SK-N-SH (cell line): ENCODE results near the gene EHMT2. TPM values are rescaled to one million over a fixed set of nuclear protein-coding genes. Genes with fewer than 3 reads are reported as not detected.
A peak's percentile ranks its signal among the peaks of the same experiment; 100 is the strongest.

Source experiments
- CTCF ChIA-PET: fragments of 300-600, 350-600 bp; formaldehyde crosslinking; extraction: SDS; loops from one replicate; lab custom pipeline; 2021; lab: Yijun Ruan, JAX
- POLR2A ChIA-PET: fragments of 350-600 bp; sonication (Branson Sonifier 250); formaldehyde crosslinking; extraction: SDS; loops from one replicate; lab custom pipeline; 2020; ENCODE audit warnings: antibody characterized with exemption, inconsistent platforms; lab: Yijun Ruan, JAX
- DNase-seq: peaks from one replicate; pipeline ENCODE4 v3.0.0; 2012
- H2AFZ ChIP-seq: fragments of 200-600 bp; sonication (generic); 2 replicates; pipeline ENCODE4 v1.8.1; 2016; ENCODE audit warnings: antibody characterized with exemption, mild to moderate bottlenecking, low read depth
- H3F3A ChIP-seq: fragments of 200-600 bp; sonication (generic); replicated peaks from 2 replicates; pipeline ENCODE3; 2016; ENCODE audit warnings: antibody characterized with exemption, mild to moderate bottlenecking; ENCODE audit not compliant: insufficient read depth
- H3K27ac ChIP-seq, 2 experiments: fragments of 200-500 bp in 1 of 2; fragments of 200-600 bp in 1 of 2; sonication (Bioruptor generic) in 1 of 2; sonication (generic), shearing (Covaris generic) in 1 of 2; 2 replicates each; pipeline versions ENCODE4 v1.5.1 to v1.6.1; 2014 to 2016; ENCODE audit warnings: low read depth in 2 of 2, inconsistent platforms in 1 of 2, low read length in 1 of 2, mild to moderate bottlenecking in 1 of 2, mixed read lengths in 1 of 2
- H3K27me3 ChIP-seq: fragments of 200-600 bp; sonication (generic), shearing (Covaris generic); 2 replicates; pipeline ENCODE4 v1.6.1; 2016; ENCODE audit warnings: mixed run types; ENCODE audit not compliant: insufficient read depth
- H3K36me3 ChIP-seq, 2 experiments: fragments of 200-500 bp in 1 of 2; fragments of 200-600 bp in 1 of 2; sonication (Bioruptor generic) in 1 of 2; sonication (generic) in 1 of 2; replicated peaks in 1 of 2; 2 replicates each; pipeline versions ENCODE3 to v1.5.1; 2014 to 2016; ENCODE audit warnings: low read length in 1 of 2, mild to moderate bottlenecking in 1 of 2; ENCODE audit not compliant: insufficient read depth in 2 of 2, control insufficient read depth in 1 of 2
- H3K4me1 ChIP-seq, 2 experiments: fragments of 200-500 bp in 1 of 2; fragments of 200-600 bp in 1 of 2; sonication (Bioruptor generic) in 1 of 2; sonication (generic), shearing (Covaris generic) in 1 of 2; 2 replicates each; pipeline versions ENCODE4 v1.5.1 to v1.6.1; 2014 to 2016; ENCODE audit warnings: low read depth in 1 of 2, low read length in 1 of 2, mixed run types in 1 of 2; ENCODE audit not compliant: insufficient read depth in 2 of 2, control insufficient read depth in 1 of 2
- H3K4me2 ChIP-seq: fragments of 200-600 bp; sonication (generic), shearing (Covaris generic); 2 replicates; pipeline ENCODE4 v1.6.1; 2017; ENCODE audit warnings: mixed run types
- H3K4me3 ChIP-seq, 2 experiments: fragments of 200-500 bp in 1 of 2; fragments of 200-600 bp in 1 of 2; sonication (Bioruptor generic) in 1 of 2; sonication (generic), shearing (Covaris generic) in 1 of 2; 2 replicates each; pipeline versions ENCODE4 v1.5.1 to v1.8.1; 2014 to 2016; ENCODE audit warnings: low read depth in 2 of 2, inconsistent platforms in 1 of 2, low read length in 1 of 2, mild to moderate bottlenecking in 1 of 2, mixed read lengths in 1 of 2, moderate library complexity in 1 of 2
- H3K79me2 ChIP-seq: fragments of 200-600 bp; sonication (generic); 2 replicates; pipeline ENCODE4 v1.8.1; 2017; ENCODE audit warnings: mild to moderate bottlenecking; ENCODE audit not compliant: insufficient read depth
- H3K9ac ChIP-seq: fragments of 200-600 bp; sonication (generic); 2 replicates; pipeline ENCODE4 v1.6.1; 2017; ENCODE audit warnings: mixed run types
- H3K9me2 ChIP-seq: fragments of 200-600 bp; sonication (generic); 2 replicates; pipeline ENCODE4 v1.6.1; 2017; ENCODE audit warnings: mixed run types
- H3K9me3 ChIP-seq: fragments of 200-600 bp; sonication (generic); 2 replicates; pipeline ENCODE4 v1.6.1; 2017; ENCODE audit warnings: mixed run types, mild to moderate bottlenecking, moderate library complexity
- H4K20me1 ChIP-seq: fragments of 200-600 bp; sonication (generic); 2 replicates; pipeline ENCODE4 v1.6.1; 2017; ENCODE audit warnings: mild to moderate bottlenecking, mixed run types; ENCODE audit not compliant: insufficient read depth
- CHD2 ChIP-seq: fragments of 150-350 bp; IDR thresholded peaks from 2 replicates; pipeline ENCODE4 v1.6.1; 2018; ENCODE audit warnings: low read length; ENCODE audit not compliant: partially characterized antibody
- CTCF ChIP-seq: fragments of 200-600 bp; sonication (generic); IDR thresholded peaks from 2 replicates; pipeline ENCODE4 v1.6.1; 2017; ENCODE audit warnings: antibody characterized with exemption, mild to moderate bottlenecking, moderate library complexity
- ELF1 ChIP-seq: IDR thresholded peaks from 2 replicates; pipeline ENCODE4 v1.4.0; 2012
- FOSL2 ChIP-seq: IDR thresholded peaks from 2 replicates; pipeline ENCODE4 v1.4.0; 2012; ENCODE audit warnings: low read depth, mild to moderate bottlenecking, moderate library complexity, borderline replicate concordance
- FOXJ3 ChIP-seq: sonication (generic); formaldehyde crosslinking; IDR thresholded peaks from 2 replicates; pipeline ENCODE4 v1.5.1; 2020; ENCODE audit warnings: mild to moderate bottlenecking, missing genetic modification reagents
- GABPA ChIP-seq: IDR thresholded peaks from 2 replicates; pipeline ENCODE4 v1.4.0; 2012; ENCODE audit warnings: low read depth, mild to moderate bottlenecking
- GATA2 ChIP-seq: sonication (generic); formaldehyde crosslinking; IDR thresholded peaks from 2 replicates; pipeline ENCODE4 v1.5.0; 2020; ENCODE audit warnings: mild to moderate bottlenecking, missing genetic modification reagents
- JUND ChIP-seq: IDR thresholded peaks from 2 replicates; pipeline ENCODE4 v1.4.0; 2012
- MAX ChIP-seq: IDR thresholded peaks from 2 replicates; pipeline ENCODE4 v1.4.0; 2012; ENCODE audit warnings: low read depth
- NFIC ChIP-seq: IDR thresholded peaks from 2 replicates; pipeline ENCODE4 v1.4.0; 2012; ENCODE audit warnings: borderline replicate concordance
- NRF1 ChIP-seq: IDR thresholded peaks from 2 replicates; pipeline ENCODE4 v1.6.1; 2012; ENCODE audit warnings: low read depth, mild to moderate bottlenecking, low read length
- RAD21 ChIP-seq: IDR thresholded peaks from 2 replicates; pipeline ENCODE4 v1.6.1; 2012; ENCODE audit warnings: mild to moderate bottlenecking, low read length
- RCOR1 ChIP-seq: fragments of 150-350 bp; IDR thresholded peaks from 2 replicates; pipeline ENCODE4 v1.6.1; 2017; ENCODE audit warnings: antibody characterized with exemption, low read length
- REST ChIP-seq: IDR thresholded peaks from 2 replicates; pipeline ENCODE4 v1.6.1; 2012; ENCODE audit warnings: mild to moderate bottlenecking, low read depth, low read length, moderate library complexity
- RFX5 ChIP-seq: IDR thresholded peaks from 2 replicates; pipeline ENCODE4 v1.6.1; 2012; ENCODE audit warnings: mild to moderate bottlenecking, improper control_type of control experiment, low read length
- SIN3A ChIP-seq: IDR thresholded peaks from 2 replicates; pipeline ENCODE4 v1.6.1; 2012; ENCODE audit warnings: low read depth, mild to moderate bottlenecking, low read length, moderate library complexity, borderline replicate concordance
- SMC3 ChIP-seq: IDR thresholded peaks from 2 replicates; pipeline ENCODE4 v1.6.1; 2012; ENCODE audit warnings: low read depth, low read length, improper control_type of control experiment
- TAF1 ChIP-seq: IDR thresholded peaks from 2 replicates; pipeline ENCODE4 v1.6.1; 2012; ENCODE audit warnings: low read depth, mild to moderate bottlenecking, low read length, moderate library complexity, borderline replicate concordance
- TEAD4 ChIP-seq: IDR thresholded peaks from 2 replicates; pipeline ENCODE4 v1.4.0; 2012; ENCODE audit warnings: mild to moderate bottlenecking, borderline replicate concordance; ENCODE audit not compliant: insufficient read depth
- USF1 ChIP-seq: IDR thresholded peaks from 2 replicates; pipeline ENCODE4 v1.4.0; 2012; ENCODE audit warnings: low read depth, borderline replicate concordance
- USF2 ChIP-seq: fragments of 150-350 bp; IDR thresholded peaks from 2 replicates; pipeline ENCODE4 v1.6.1; 2017; ENCODE audit warnings: antibody characterized with exemption, low read length, low read depth, borderline replicate concordance
- YY1 ChIP-seq: IDR thresholded peaks from 2 replicates; pipeline ENCODE4 v1.4.0; 2012; ENCODE audit warnings: low read depth, mild to moderate bottlenecking
- ZBTB33 ChIP-seq: IDR thresholded peaks from 2 replicates; pipeline ENCODE4 v1.4.0; 2012; ENCODE audit warnings: low read depth, borderline replicate concordance
- WGBS: methylation state at CpG from one replicate; pipeline ENCODE4 v1.1.6; 2017; ENCODE audit warnings: low lambda C conversion rate; 5-methylcytosine and 5-hydroxymethylcytosine counted together
- polyA plus RNA-seq, 3 experiments: library from polyadenylated mRNA; depleted of rRNA; stranded (reverse); fragments of >200 nt; gene quantifications; 2 replicates each; pipeline ENCODE4 v1.2.3, GENCODE V29; 2012

EHMT2 gene
- polyA plus RNA-seq, 1 of the 3 experiments (the other 2 are of a cell fraction), result 72.0 TPM

GRCh38 chr6:31901953-31902643 lies 4.6 kb upstream of the EHMT2 start, which contains the start of gene ZBTB12:
Gene ZBTB12 (minus strand): TSS chr6:31902086. CDS start chr6:31901305, 781 bp downstream.
- Histone ChIP-seq H3K36me3 (no peaks in the 10 kb centered on the region), H3K27me3 (no peaks in the 10 kb centered on the region), H3K9me3 (no peaks in the 10 kb centered on the region), H4K20me1 (no peaks in the 10 kb centered on the region), H3K27ac (peak within 1 kb of the TSS; percentile 44 to 92; a peak in 3 of 4 replicates), H3K79me2 (peaks cover 15% of the 10 kb centered on the region; the same call in 1 of the 2 replicates), H3K4me3 (peak within 1 kb of the TSS; percentile 60 to 67), H2AFZ (peak within 1 kb of the TSS; percentile 54; the same call in 1 of the 2 replicates), H3F3A (peaks cover 9% of the 10 kb centered on the region), H3K4me2 (peak within 1 kb of the TSS; percentile 86), H3K4me1 (peaks cover 5 to 33% of the 10 kb centered on the region in 2 experiments), H3K9ac (peak within 1 kb of the TSS; percentile 62), H3K9me2 (no peaks in the 10 kb centered on the region)
- ChIA-PET CTCF (interaction anchor here (0.6 to 1.4 kb wide), 6 partner anchors 13 to 104 kb away, joined by 3 to 4 read pairs (median 3); no protein-coding TSS in a partner anchor), POLR2A (interaction anchor here (0.6 to 1.4 kb wide), 8 partner anchors 9 to 1212 kb away, joined by 3 to 4 read pairs (median 3); partner anchors contain the start of gene DXO)
- DNase-seq, result peak; percentile 99
- WGBS, result under 1% methylated on average over 21 of the region's 77 CpGs
- TF ChIP-seq RAD21 (peak; percentile 67), SIN3A (no peak), GATA2 (CRISPR knock-in tag) (no peak), USF1 (no peak), ZBTB33 (no peak), FOXJ3 (CRISPR knock-in tag) (no peak), USF2 (no peak), FOSL2 (no peak), MAX (peak; percentile 64), SMC3 (no peak), RCOR1 (peak; percentile 34; the same call in 1 of the 2 replicates), GABPA (no peak; the same call in none of the 2 replicates), CTCF (0 out of 2 replicates have a peak, but pooled peaks have one; percentile 7), YY1 (no peak), CHD2 (peak; percentile 60), NFIC (0 out of 2 replicates have a peak, but pooled peaks have one; percentile 5), RFX5 (no peak), TAF1 (peak; percentile 31; the same call in 1 of the 2 replicates), NRF1 (peak; percentile 72), TEAD4 (no peak), JUND (no peak), REST (no peak), ELF1 (peak; percentile 32)
